Measurements from ENCODE around the gene TMEM213.

The TMEM213 gene

GRCh38 chr7:138837627-138838026 lies 39.8 kb downstream of the TMEM213 start:
- Histone ChIP-seq H3K79me2 (ENCODE audit: control insufficient read depth, low read length) (no peaks in the 10 kb centered on the region), H3K27me3 (ENCODE audit: control insufficient read depth, low read length) (no peaks in the 10 kb centered on the region), H3K4me1 (ENCODE audit: control insufficient read depth, low read length) (no peaks in the 10 kb centered on the region), H3K9me2 (replicated peaks; ENCODE audit: control insufficient read depth, low read length) (no peaks in the 10 kb centered on the region), H3F3A (ENCODE audit: control insufficient read depth, insufficient read depth) (no peaks in the 10 kb centered on the region), H3K4me3 (ENCODE audit: low read length) (no peak overlapping the region), H3K36me3 (ENCODE audit: control insufficient read depth, low read length) (no peaks in the 10 kb centered on the region), H3K9me3 (ENCODE audit: control insufficient read depth, insufficient read depth, low read length) (no peaks in the 10 kb centered on the region), H3K27ac (ENCODE audit: low read depth, low read length) (no peak overlapping the region), H4K20me1 (ENCODE audit: control insufficient read depth, insufficient read depth, low read depth, low read length) (no peaks in the 10 kb centered on the region), H3K4me2 (ENCODE audit: low read length) (no peak overlapping the region)
- no peak for TF ChIP-seq CTCF (IDR thresholded peaks at IDR 0.05; ENCODE audit: low read depth, low read length, poor library complexity, severe bottlenecking)
- no peak for TF ChIP-seq EZH2phosphoT487 (IDR thresholded peaks at IDR 0.05; ENCODE audit: borderline replicate concordance, low read length)

GRCh38 chr7:138838166-138838565 lies 40.4 kb downstream of the TMEM213 start:
- H3K27ac ChIP-seq (ENCODE audit: low read depth, low read length): no peak overlapping the region
- no peaks in the 10 kb centered on the region for H3K4me1 ChIP-seq (ENCODE audit: control insufficient read depth, low read length)
- no peaks in the 10 kb centered on the region for H4K20me1 ChIP-seq (ENCODE audit: control insufficient read depth, insufficient read depth, low read depth, low read length)
- H3F3A ChIP-seq (ENCODE audit: control insufficient read depth, insufficient read depth): no peaks in the 10 kb centered on the region
- H3K79me2 ChIP-seq (ENCODE audit: control insufficient read depth, low read length): no peaks in the 10 kb centered on the region
- no peak overlapping the region for H3K4me2 ChIP-seq (ENCODE audit: low read length)
- H3K9me3 ChIP-seq (ENCODE audit: control insufficient read depth, insufficient read depth, low read length): no peaks in the 10 kb centered on the region
- no peak overlapping the region for H3K4me3 ChIP-seq (ENCODE audit: low read length)
- TF ChIP-seq EZH2phosphoT487 (IDR thresholded peaks at IDR 0.05; ENCODE audit: borderline replicate concordance, low read length): no peak
- TF ChIP-seq CTCF (IDR thresholded peaks at IDR 0.05; ENCODE audit: low read depth, low read length, poor library complexity, severe bottlenecking): no peak
- H3K9me2 ChIP-seq (replicated peaks; ENCODE audit: control insufficient read depth, low read length): no peaks in the 10 kb centered on the region
- no peaks in the 10 kb centered on the region for H3K36me3 ChIP-seq (ENCODE audit: control insufficient read depth, low read length)
- no peaks in the 10 kb centered on the region for H3K27me3 ChIP-seq (ENCODE audit: control insufficient read depth, low read length)

- TF ChIP-seq EZH2phosphoT487 (IDR thresholded peaks at IDR 0.05; ENCODE audit: borderline replicate concordance, low read length): no peak
- TF ChIP-seq CTCF (IDR thresholded peaks at IDR 0.05; ENCODE audit: low read depth, low read length, poor library complexity, severe bottlenecking): no peak
- Histone ChIP-seq H3F3A (ENCODE audit: control insufficient read depth, insufficient read depth) (no peaks in the 10 kb centered on the region), H3K9me3 (ENCODE audit: control insufficient read depth, insufficient read depth, low read length) (no peaks in the 10 kb centered on the region), H3K79me2 (ENCODE audit: control insufficient read depth, low read length) (no peaks in the 10 kb centered on the region), H3K4me2 (ENCODE audit: low read length) (no peak overlapping the region), H4K20me1 (ENCODE audit: control insufficient read depth, insufficient read depth, low read depth, low read length) (no peaks in the 10 kb centered on the region), H3K9me2 (replicated peaks; ENCODE audit: control insufficient read depth, low read length) (no peaks in the 10 kb centered on the region), H3K27ac (ENCODE audit: low read depth, low read length) (no peak overlapping the region), H3K27me3 (ENCODE audit: control insufficient read depth, low read length) (no peaks in the 10 kb centered on the region), H3K4me1 (ENCODE audit: control insufficient read depth, low read length) (no peaks in the 10 kb centered on the region), H3K4me3 (ENCODE audit: low read length) (no peak overlapping the region), H3K36me3 (ENCODE audit: control insufficient read depth, low read length) (no peaks in the 10 kb centered on the region)
Observed at GRCh38 chr7:138842111-138842510, 44.3 kb downstream of the TMEM213 start.

Data from DOHH2 (cell line).